ENCODE measurements around the gene ZBTB12. TPM values are rescaled to one million over a fixed set of nuclear protein-coding genes. Genes with fewer than 3 reads are reported as not detected.

Gene ZBTB12
- total and polyA plus RNA-seq, 9 donors: 1.9 to 24.8 (median 10.7) TPM

DNA sequence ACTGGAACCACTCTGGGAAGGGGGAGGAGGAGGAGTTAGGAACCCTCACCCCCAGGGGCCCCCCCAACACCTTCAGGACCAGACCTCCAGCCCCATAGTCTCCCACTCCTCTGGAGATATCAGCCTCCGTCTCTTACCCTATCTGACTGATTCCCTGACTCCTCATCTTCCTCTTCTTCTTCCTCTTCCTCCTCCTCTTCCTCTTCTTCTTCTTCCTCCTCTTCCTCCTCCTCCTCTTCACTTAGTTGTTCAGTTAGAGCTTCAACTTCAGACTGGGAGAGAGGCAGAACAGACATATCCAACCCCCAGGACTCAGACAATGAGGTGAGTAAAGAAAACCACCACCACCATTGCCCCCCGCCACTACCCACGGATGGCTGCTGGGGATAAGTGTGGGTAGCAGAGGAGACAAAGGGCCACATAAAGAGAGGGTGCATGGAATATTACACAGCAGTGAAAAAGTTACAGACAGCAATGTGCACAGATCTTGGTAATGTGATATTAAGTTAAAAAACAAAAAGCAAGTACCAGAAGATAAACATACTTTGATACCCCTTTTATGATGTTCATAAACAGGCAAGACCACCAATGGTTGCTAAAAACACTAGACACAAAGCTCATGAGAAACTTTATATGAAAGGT lies 12.4 kb downstream of the ZBTB12 start:
- 90 to 95% (median 93%) methylated on average over 3 of the region's 3 CpGs for WGBS, 3 donors
- no peaks in the 10 kb centered on the region for H3K27me3 ChIP-seq
- H3K36me3 ChIP-seq: no peaks in the 10 kb centered on the region

DNA sequence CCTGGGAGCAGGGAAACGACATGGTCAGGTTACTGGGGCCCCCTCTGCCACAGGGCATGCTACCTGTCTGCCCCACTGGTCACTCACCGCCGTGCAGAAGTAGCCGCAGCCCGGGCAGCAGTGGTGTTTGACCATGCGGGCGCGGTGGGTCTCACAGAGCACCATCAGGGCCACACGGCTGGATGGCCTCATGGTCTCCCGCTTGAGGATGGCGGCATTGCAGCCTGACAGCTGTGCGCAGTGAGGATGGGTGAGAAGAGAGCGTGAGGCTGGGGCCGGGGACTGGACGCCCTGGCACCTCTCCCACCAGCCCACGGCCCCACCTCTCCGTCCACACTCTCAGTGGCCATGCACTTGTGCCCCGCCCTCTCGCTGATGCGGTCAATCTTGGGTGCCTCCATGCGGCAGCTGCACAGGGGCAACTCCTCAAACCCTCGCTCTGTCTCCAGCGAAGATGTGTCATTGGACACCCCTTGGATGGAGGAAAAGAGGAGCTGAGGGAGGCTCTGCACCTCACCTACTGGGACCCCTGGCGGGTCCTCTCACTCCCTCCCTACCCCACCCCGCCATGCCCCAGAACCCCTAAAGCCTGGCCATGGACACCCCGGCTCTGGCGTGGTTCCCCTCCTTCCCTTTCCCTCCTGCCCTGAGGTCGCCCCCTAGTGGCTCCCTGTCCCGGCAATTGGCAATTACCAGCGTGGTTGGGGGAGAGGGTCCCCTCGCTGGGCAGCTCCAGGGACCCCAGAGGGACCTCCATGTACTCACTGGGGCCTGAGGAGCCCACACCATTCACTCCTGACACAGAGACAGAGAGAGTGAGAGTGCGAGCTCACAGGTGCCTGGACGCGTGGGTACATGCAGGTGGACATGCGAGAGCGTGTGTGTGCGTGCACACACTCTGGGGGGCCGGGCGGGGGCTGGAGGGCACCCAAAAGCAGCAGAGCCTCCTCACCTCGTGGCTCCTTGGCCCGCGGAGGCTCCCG lies 13.3 kb downstream of the ZBTB12 start:
- Histone ChIP-seq H3K9me3 (no peaks in the 10 kb centered on the region), H3K4me3 (no peak overlapping the region), H3K4me1 (ENCODE audit: insufficient read depth) (no peaks in the 10 kb centered on the region), H3K27me3 (no peaks in the 10 kb centered on the region), H3K36me3 (no peaks in the 10 kb centered on the region), H3K27ac (no peak overlapping the region)
- TF ChIP-seq, protein P1, sequence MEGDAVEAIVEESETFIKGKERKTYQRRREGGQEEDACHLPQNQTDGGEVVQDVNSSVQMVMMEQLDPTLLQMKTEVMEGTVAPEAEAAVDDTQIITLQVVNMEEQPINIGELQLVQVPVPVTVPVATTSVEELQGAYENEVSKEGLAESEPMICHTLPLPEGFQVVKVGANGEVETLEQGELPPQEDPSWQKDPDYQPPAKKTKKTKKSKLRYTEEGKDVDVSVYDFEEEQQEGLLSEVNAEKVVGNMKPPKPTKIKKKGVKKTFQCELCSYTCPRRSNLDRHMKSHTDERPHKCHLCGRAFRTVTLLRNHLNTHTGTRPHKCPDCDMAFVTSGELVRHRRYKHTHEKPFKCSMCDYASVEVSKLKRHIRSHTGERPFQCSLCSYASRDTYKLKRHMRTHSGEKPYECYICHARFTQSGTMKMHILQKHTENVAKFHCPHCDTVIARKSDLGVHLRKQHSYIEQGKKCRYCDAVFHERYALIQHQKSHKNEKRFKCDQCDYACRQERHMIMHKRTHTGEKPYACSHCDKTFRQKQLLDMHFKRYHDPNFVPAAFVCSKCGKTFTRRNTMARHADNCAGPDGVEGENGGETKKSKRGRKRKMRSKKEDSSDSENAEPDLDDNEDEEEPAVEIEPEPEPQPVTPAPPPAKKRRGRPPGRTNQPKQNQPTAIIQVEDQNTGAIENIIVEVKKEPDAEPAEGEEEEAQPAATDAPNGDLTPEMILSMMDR (IDR thresholded peaks at IDR 0.05): peak in 1 of 3 donors; percentile 41
- TF ChIP-seq POLR2A (IDR thresholded peaks at IDR 0.05): no peak
- TF ChIP-seq EP300 (IDR thresholded peaks at IDR 0.05): no peak
- peak in 1 of 5 donors; percentile 58 for DNase-seq
- 76 to 82% (median 79%) methylated on average over 43 of the region's 43 CpGs for WGBS, 3 donors
- intact Hi-C loops (cut with DNase I): no loop called here

More for the DNA sequence above, 12.4 kb downstream of the ZBTB12 start:
- TF ChIP-seq POLR2A (IDR thresholded peaks at IDR 0.05) (no peak), EP300 (IDR thresholded peaks at IDR 0.05) (no peak)
- TF ChIP-seq, protein P1 (IDR thresholded peaks at IDR 0.05): no peak
- Histone ChIP-seq H3K9me3 (no peaks in the 10 kb centered on the region), H3K4me3 (no peak overlapping the region), H3K27ac (no peak overlapping the region), H3K4me1 (ENCODE audit: insufficient read depth) (no peaks in the 10 kb centered on the region)
- no peak for DNase-seq
- intact Hi-C loops (cut with DNase I): no loop called here

DNA sequence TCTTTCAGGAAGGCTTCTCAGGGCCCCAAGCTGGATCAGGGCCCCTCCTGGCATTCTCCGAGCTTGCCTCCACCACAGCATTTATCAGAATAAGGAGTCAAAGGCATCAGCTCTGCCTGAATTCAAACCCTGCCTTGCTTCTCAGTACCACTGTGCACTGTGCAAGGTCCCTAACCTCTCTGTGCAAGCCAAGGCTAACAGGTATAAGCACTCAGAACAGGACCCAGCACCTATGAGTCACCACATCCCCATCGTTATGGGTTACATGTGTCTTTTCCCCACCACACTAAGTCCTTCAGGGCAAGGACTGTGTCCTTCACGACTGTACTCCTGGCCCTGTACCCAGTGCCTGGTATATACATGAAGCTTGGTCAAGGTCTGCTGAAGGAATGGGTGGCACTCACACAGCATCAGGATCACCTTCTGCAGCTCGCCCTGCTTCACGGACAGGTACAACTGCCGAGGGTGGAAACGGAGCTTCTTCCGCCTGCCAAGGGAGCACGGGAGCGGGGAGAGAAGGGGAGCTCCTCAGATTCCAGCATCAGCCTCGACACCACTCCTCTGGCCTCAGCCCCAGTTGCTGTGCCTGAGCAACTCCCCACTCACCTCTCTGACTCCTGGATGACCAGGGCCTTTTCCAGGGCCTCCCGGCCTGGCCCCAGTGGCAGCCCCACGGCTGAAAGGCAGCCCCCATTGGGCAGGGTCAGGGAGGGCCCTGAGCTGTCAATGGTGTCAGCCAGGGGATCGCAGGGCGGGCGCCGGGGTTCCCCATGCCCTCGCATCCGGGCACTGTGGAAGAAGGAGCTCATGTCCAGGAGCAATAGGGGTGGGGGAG lies 14.5 kb downstream of the ZBTB12 start:
- TF ChIP-seq POLR2A (IDR thresholded peaks at IDR 0.05) (no peak), EP300 (IDR thresholded peaks at IDR 0.05) (no peak)
- TF ChIP-seq, protein P1 (IDR thresholded peaks at IDR 0.05): no peak
- Histone ChIP-seq H3K4me1 (ENCODE audit: insufficient read depth) (no peaks in the 10 kb centered on the region), H3K4me3 (no peak overlapping the region), H3K27me3 (no peaks in the 10 kb centered on the region), H3K27ac (no peak overlapping the region), H3K36me3 (no peaks in the 10 kb centered on the region), H3K9me3 (no peaks in the 10 kb centered on the region)
- no peak for DNase-seq
- 83 to 91% (median 86%) methylated on average over 18 to 19 of the region's 19 CpGs for WGBS, 3 donors
- intact Hi-C loops (cut with DNase I): no loop called here

DNA sequence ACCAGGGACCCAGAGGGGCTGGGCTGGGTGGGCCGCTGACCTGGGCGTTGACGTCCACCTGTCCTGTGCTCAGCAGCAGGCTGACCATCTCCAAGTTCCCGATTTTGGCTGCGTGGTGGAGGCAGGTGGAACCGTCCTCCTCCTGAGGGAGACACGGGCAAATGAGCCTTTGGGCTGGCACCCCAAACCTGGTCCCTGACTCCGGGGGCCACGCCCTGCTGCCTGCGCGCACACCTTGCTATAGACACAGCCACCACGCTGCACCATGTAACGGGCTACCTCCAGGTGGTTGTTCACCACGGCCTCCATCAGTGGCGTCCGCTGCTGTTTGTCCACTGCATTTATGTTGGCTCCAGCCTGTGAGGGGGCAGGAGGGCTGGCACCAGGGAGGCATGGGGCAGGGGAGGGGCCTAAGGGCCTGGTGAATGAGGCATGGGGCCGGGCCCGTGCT lies 15.3 kb downstream of the ZBTB12 start:
- 88 to 90% (median 90%) methylated on average over 13 to 18 of the region's 18 CpGs for WGBS, 3 donors
- H3K27ac ChIP-seq: no peak overlapping the region

More for the DNA sequence above, 15.3 kb downstream of the ZBTB12 start:
- Histone ChIP-seq H3K27me3 (no peaks in the 10 kb centered on the region), H3K36me3 (no peaks in the 10 kb centered on the region), H3K4me3 (no peak overlapping the region), H3K9me3 (no peaks in the 10 kb centered on the region), H3K4me1 (ENCODE audit: insufficient read depth) (no peaks in the 10 kb centered on the region)
- TF ChIP-seq, protein P1 (IDR thresholded peaks at IDR 0.05): no peak
- TF ChIP-seq POLR2A (IDR thresholded peaks at IDR 0.05) (no peak), EP300 (IDR thresholded peaks at IDR 0.05) (no peak)
- intact Hi-C loops (cut with DNase I): no loop called here
- DNase-seq: no peak

Data from ovary (tissue), 9 donors.